ENCODE results near the gene ALOX5AP. TPM values are rescaled to one million over a fixed set of nuclear protein-coding genes. Genes with fewer than 3 reads are reported as not detected.

Gene ALOX5AP
- total and polyA plus RNA-seq, 10 of the 15 experiments (the other 5 are each of a cell fraction or from before 2014, with no cell fraction given), result 45.9 to 426 (median 109) TPM

DNA sequence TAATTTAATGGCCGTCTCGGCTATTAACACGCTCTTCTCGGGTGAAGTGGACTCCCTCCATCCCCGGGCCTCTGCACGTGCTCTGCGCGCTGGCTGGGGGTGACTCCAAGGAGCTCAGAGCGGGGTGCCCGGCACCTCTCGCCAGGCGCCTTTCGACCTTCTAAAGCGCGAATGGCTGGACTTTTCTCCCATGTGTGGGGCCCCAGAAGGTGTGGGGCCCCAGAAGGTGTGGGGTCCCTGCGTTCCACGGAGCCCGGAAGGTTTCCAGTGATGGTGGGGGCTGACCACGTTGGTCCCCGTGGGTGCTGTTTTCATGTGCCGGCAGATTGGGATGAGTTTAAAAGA is 3.3 kb upstream of the ALOX5AP start (continued):
- TF ChIP-seq, protein P1, sequence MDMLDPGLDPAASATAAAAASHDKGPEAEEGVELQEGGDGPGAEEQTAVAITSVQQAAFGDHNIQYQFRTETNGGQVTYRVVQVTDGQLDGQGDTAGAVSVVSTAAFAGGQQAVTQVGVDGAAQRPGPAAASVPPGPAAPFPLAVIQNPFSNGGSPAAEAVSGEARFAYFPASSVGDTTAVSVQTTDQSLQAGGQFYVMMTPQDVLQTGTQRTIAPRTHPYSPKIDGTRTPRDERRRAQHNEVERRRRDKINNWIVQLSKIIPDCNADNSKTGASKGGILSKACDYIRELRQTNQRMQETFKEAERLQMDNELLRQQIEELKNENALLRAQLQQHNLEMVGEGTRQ (IDR thresholded peaks at IDR 0.05; ENCODE audit: borderline replicate concordance, low read depth, low read length), result no peak
- no peak for TF ChIP-seq STAT1 (conservative IDR thresholded peaks at IDR 0.05)
- no peak for TF ChIP-seq TCF3 (IDR thresholded peaks at IDR 0.05; ENCODE audit: borderline replicate concordance, insufficient read depth, low read depth, low read length)
- TF ChIP-seq CHD1 (IDR thresholded peaks at IDR 0.05; ENCODE audit: low read depth, low read length), result no peak
- no peak for TF ChIP-seq CBX3 (IDR thresholded peaks at IDR 0.05; ENCODE audit: borderline replicate concordance, low read depth)

DNA sequence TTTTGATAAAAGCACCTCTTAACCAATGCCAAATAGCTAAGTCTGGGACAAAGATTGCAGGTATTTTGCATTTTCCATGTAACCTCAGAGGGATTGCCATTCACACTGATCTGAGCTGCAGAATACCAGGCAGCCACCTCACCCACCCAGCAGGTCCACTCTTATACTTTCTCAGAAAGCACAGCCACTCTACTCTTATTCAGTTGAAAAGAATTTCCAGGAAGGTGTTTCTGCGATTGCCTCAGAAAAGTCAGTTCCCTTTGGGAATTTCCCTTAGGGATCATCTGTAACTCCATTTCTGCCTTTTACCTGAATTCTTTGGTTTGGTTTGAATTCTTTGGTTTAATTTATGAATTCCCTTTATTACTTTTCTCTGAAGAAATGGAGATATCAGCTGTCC is 904 bp upstream of the ALOX5AP start:
- H3K36me3 ChIP-seq (ENCODE audit: control insufficient read depth in 2 of 2, insufficient read depth in 2 of 2, low read length in 1 of 2), result no peaks in the 10 kb centered on the region
- ChIA-PET CTCF (interaction anchor here (1.0 to 1.1 kb wide), 2 partner anchors 8 to 12 kb away, joined by 3 read pairs; no protein-coding TSS in a partner anchor), SMC1A (ENCODE audit: uncharacterized antibody, unreplicated experiment) (interaction anchor here (0.7 to 3.2 kb wide), 7 partner anchors 10 to 118 kb away, joined by 3 to 28 read pairs (median 9); partner anchors contain the start of gene USPL1), RAD21 (ENCODE audit: unreplicated experiment) (interaction anchor here (1.1 to 2.1 kb wide), 4 partner anchors 9 to 63 kb away, joined by 3 to 7 read pairs (median 4); no protein-coding TSS in a partner anchor), POLR2A (interaction anchor here (1.1 to 1.6 kb wide), 4 partner anchors 9 to 13 kb away, joined by 3 to 5 read pairs (median 4); no protein-coding TSS in a partner anchor)
- no peaks in the 10 kb centered on the region for H3K27me3 ChIP-seq (replicated peaks in 1 of 2; ENCODE audit: control insufficient read depth in 2 of 2, insufficient read depth in 2 of 2, low read length in 1 of 2)
- peak overlapping the region; percentile 82; the same call in 1 of the 2 replicates for H3K27ac ChIP-seq (ENCODE audit: control insufficient read depth, insufficient read depth)
- in situ Hi-C loops (cut with MboI), result no loop called here
- H2AFZ ChIP-seq (ENCODE audit: control insufficient read depth, low read depth, low read length), result no peak overlapping the region
- ATAC-seq (no peak), DNase-seq (ENCODE audit: low read depth, low spot score) (no peak), FAIRE-seq (no peak)
- H3K79me2 ChIP-seq (ENCODE audit: control insufficient read depth, insufficient read depth, low read length), result peaks cover 2% of the 10 kb centered on the region
- H4K20me1 ChIP-seq (ENCODE audit: control insufficient read depth, insufficient read depth), result no peaks in the 10 kb centered on the region
- H3K4me3 ChIP-seq, result peak overlapping the region; percentile 56
- H3K9me3 ChIP-seq (replicated peaks; ENCODE audit: control insufficient read depth, insufficient read depth, low read length), result no peaks in the 10 kb centered on the region
- peak overlapping the region; percentile 93; the same call in 1 of the 2 replicates for H3K4me2 ChIP-seq (ENCODE audit: control insufficient read depth, insufficient read depth)
- peaks cover 45% of the 10 kb centered on the region for H3K4me1 ChIP-seq (ENCODE audit: control insufficient read depth, insufficient read depth, low read length)
- BruUV-seq (replicated peaks), result no TSS peak
- 43% methylated on average over 1 of the region's 1 CpG for WGBS (ENCODE audit: insufficient coverage, insufficient replicate concordance, low lambda C conversion rate, missing lambda C conversion rate)
- intact Hi-C loops (cut with micrococcal nuclease; ENCODE audit: unreplicated experiment), result loop anchor here (2.0 kb wide), 1 partner anchor 14 kb away; no protein-coding TSS in a partner anchor
- no peak overlapping the region; the same call in 1 of the 2 replicates for H3K9ac ChIP-seq (ENCODE audit: control insufficient read depth, insufficient read depth, low read length)
- TF ChIP-seq CHD4 (IDR thresholded peaks at IDR 0.05) (no peak), SIX5 (IDR thresholded peaks at IDR 0.05; ENCODE audit: low read depth, low read length, severe bottlenecking) (no peak), IKZF2 (IDR thresholded peaks at IDR 0.05) (no peak), TAF1 (IDR thresholded peaks at IDR 0.05; ENCODE audit: borderline replicate concordance, low read depth, low read length) (no peak), ZBED1 (IDR thresholded peaks at IDR 0.05; ENCODE audit: borderline replicate concordance) (no peak), CBFB (IDR thresholded peaks at IDR 0.05; ENCODE audit: low read depth) (no peak), TCF12 (IDR thresholded peaks at IDR 0.05; ENCODE audit: low read depth, low read length) (no peak), WRNIP1 (IDR thresholded peaks at IDR 0.05; ENCODE audit: borderline replicate concordance, low read depth, low read length) (no peak), ZNF207 (IDR thresholded peaks at IDR 0.05; ENCODE audit: borderline replicate concordance) (no peak)
- TF ChIP-seq, protein P2, sequence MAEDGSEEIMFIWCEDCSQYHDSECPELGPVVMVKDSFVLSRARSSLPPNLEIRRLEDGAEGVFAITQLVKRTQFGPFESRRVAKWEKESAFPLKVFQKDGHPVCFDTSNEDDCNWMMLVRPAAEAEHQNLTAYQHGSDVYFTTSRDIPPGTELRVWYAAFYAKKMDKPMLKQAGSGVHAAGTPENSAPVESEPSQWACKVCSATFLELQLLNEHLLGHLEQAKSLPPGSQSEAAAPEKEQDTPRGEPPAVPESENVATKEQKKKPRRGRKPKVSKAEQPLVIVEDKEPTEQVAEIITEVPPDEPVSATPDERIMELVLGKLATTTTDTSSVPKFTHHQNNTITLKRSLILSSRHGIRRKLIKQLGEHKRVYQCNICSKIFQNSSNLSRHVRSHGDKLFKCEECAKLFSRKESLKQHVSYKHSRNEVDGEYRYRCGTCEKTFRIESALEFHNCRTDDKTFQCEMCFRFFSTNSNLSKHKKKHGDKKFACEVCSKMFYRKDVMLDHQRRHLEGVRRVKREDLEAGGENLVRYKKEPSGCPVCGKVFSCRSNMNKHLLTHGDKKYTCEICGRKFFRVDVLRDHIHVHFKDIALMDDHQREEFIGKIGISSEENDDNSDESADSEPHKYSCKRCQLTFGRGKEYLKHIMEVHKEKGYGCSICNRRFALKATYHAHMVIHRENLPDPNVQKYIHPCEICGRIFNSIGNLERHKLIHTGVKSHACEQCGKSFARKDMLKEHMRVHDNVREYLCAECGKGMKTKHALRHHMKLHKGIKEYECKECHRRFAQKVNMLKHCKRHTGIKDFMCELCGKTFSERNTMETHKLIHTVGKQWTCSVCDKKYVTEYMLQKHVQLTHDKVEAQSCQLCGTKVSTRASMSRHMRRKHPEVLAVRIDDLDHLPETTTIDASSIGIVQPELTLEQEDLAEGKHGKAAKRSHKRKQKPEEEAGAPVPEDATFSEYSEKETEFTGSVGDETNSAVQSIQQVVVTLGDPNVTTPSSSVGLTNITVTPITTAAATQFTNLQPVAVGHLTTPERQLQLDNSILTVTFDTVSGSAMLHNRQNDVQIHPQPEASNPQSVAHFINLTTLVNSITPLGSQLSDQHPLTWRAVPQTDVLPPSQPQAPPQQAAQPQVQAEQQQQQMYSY (CRISPR knock-in tag; IDR thresholded peaks at IDR 0.05), result no peak
- TF ChIP-seq, protein P3, sequence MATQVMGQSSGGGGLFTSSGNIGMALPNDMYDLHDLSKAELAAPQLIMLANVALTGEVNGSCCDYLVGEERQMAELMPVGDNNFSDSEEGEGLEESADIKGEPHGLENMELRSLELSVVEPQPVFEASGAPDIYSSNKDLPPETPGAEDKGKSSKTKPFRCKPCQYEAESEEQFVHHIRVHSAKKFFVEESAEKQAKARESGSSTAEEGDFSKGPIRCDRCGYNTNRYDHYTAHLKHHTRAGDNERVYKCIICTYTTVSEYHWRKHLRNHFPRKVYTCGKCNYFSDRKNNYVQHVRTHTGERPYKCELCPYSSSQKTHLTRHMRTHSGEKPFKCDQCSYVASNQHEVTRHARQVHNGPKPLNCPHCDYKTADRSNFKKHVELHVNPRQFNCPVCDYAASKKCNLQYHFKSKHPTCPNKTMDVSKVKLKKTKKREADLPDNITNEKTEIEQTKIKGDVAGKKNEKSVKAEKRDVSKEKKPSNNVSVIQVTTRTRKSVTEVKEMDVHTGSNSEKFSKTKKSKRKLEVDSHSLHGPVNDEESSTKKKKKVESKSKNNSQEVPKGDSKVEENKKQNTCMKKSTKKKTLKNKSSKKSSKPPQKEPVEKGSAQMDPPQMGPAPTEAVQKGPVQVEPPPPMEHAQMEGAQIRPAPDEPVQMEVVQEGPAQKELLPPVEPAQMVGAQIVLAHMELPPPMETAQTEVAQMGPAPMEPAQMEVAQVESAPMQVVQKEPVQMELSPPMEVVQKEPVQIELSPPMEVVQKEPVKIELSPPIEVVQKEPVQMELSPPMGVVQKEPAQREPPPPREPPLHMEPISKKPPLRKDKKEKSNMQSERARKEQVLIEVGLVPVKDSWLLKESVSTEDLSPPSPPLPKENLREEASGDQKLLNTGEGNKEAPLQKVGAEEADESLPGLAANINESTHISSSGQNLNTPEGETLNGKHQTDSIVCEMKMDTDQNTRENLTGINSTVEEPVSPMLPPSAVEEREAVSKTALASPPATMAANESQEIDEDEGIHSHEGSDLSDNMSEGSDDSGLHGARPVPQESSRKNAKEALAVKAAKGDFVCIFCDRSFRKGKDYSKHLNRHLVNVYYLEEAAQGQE (IDR thresholded peaks at IDR 0.05; ENCODE audit: low read depth, low read length), result no peak

All from GM12878 (cell line).